Measurements from ENCODE around the gene RNU6-9. TPM values are rescaled to one million over a fixed set of nuclear protein-coding genes. Genes with fewer than 3 reads are reported as not detected.

RNU6-9 gene
- total RNA-seq, 4 donors from 2014 or later, result not detected

GRCh38 chr19:862581-863314, 30.5 kb upstream of the RNU6-9 start:
- peaks cover 0 to 48% (median 10%) of the 10 kb centered on the region in 4 donors for H3K4me1 ChIP-seq

GRCh38 chr19:863315-863620, 30.0 kb upstream of the RNU6-9 start:
- Histone ChIP-seq H3K4me3 (peak overlapping the region in 1 of 4 donors; percentile 17), H3K9me3 (no peaks in the 10 kb centered on the region), H3K4me1 (peaks cover 0 to 51% (median 10%) of the 10 kb centered on the region in 4 donors), H3K27me3 (peaks cover 0 to 41% of the 10 kb centered on the region in 2 donors), H3K36me3 (peaks cover 0 to 21% (median 0%) of the 10 kb centered on the region in 3 donors), H3K27ac (peak overlapping the region in 1 of 4 donors; percentile 43)
- TF ChIP-seq EP300 (IDR thresholded peaks at IDR 0.05) (no peak), POLR2A (IDR thresholded peaks at IDR 0.05) (no peak), CTCF (IDR thresholded peaks at IDR 0.05) (no peak)
- DNase-seq (ENCODE audit: low spot score in 2 of 2), result no peak
- 71 to 86% methylated on average over 7 of the region's 7 CpGs for WGBS, 2 donors

More at GRCh38 chr19:862581-863314, 30.5 kb upstream of the RNU6-9 start:
- TF ChIP-seq POLR2A (IDR thresholded peaks at IDR 0.05), result no peak
- TF ChIP-seq EP300 (IDR thresholded peaks at IDR 0.05), result no peak
- no peak for TF ChIP-seq CTCF (IDR thresholded peaks at IDR 0.05)
- H3K27me3 ChIP-seq, result peaks cover 0 to 42% of the 10 kb centered on the region in 2 donors
- peak; percentile 64 to 68 for DNase-seq (ENCODE audit: low spot score in 2 of 2)
- peaks cover 0 to 16% (median 0%) of the 10 kb centered on the region in 3 donors for H3K36me3 ChIP-seq
- 18 to 27% methylated on average over 25 to 46 of the region's 48 CpGs for WGBS, 2 donors
- no peaks in the 10 kb centered on the region for H3K9me3 ChIP-seq
- peak overlapping the region in 1 of 4 donors; percentile 6 for H3K4me3 ChIP-seq
- H3K27ac ChIP-seq, result peak overlapping the region in 1 of 4 donors; percentile 3

- peaks cover 0 to 54% (median 0%) of the 10 kb centered on the region in 3 donors for H3K36me3 ChIP-seq
- no peaks in the 10 kb centered on the region for H3K9me3 ChIP-seq
- WGBS, 2 donors, result 79 to 82% methylated on average over 35 to 37 of the region's 38 CpGs
- peak overlapping the region in 1 of 4 donors; percentile 90 for H3K27ac ChIP-seq
- no peak overlapping the region for H3K4me3 ChIP-seq
- TF ChIP-seq CTCF (IDR thresholded peaks at IDR 0.05) (no peak), POLR2A (IDR thresholded peaks at IDR 0.05) (no peak), EP300 (IDR thresholded peaks at IDR 0.05) (no peak)
- no peak for DNase-seq (ENCODE audit: low spot score in 2 of 2)
- peaks cover 0 to 48% (median 18%) of the 10 kb centered on the region in 4 donors for H3K4me1 ChIP-seq
- H3K27me3 ChIP-seq, result peaks cover 0 to 11% of the 10 kb centered on the region in 2 donors
Measured at GRCh38 chr19:866769-867300, 26.4 kb upstream of the RNU6-9 start.

- no peak overlapping the region for H3K4me3 ChIP-seq
- peaks cover 0 to 5% of the 10 kb centered on the region in 2 donors for H3K27me3 ChIP-seq
- no peak for DNase-seq (ENCODE audit: low spot score in 2 of 2)
- H3K4me1 ChIP-seq, result peaks cover 0 to 48% (median 21%) of the 10 kb centered on the region in 4 donors
- TF ChIP-seq EP300 (IDR thresholded peaks at IDR 0.05), result no peak
- no peak for TF ChIP-seq POLR2A (IDR thresholded peaks at IDR 0.05)
- TF ChIP-seq CTCF (IDR thresholded peaks at IDR 0.05), result no peak
- WGBS, 2 donors, result 62 to 64% methylated on average over 10 to 15 of the region's 16 CpGs
- H3K27ac ChIP-seq, result peak overlapping the region in 1 of 4 donors; percentile 90
- H3K36me3 ChIP-seq, result peaks cover 0 to 59% (median 0%) of the 10 kb centered on the region in 3 donors
- no peaks in the 10 kb centered on the region for H3K9me3 ChIP-seq
Measured at GRCh38 chr19:867301-867793, 25.9 kb upstream of the RNU6-9 start.

All from tibial nerve (tissue), 4 donors.